DOHH2 (cell line): ENCODE measurements around the gene CLCA4.

Experiments
- CTCF ChIP-seq: fragments of 200-600 bp; sonication (generic); IDR thresholded peaks from one replicate; pipeline ENCODE4 v1.5.1; 2014; ENCODE audit warnings: antibody characterized with exemption, mild to moderate bottlenecking, low read depth, low read length; ENCODE audit not compliant: poor library complexity, severe bottlenecking
- EZH2phosphoT487 ChIP-seq: fragments of 200-600 bp; sonication (generic); IDR thresholded peaks from 2 replicates; pipeline ENCODE4 v1.6.1; 2017; ENCODE audit warnings: borderline replicate concordance, mild to moderate bottlenecking, antibody characterized with exemption, low read length, moderate library complexity, mixed read lengths

GRCh38 chr1:86548839-86549238 is 2.0 kb downstream of the CLCA4 start:
- no peak for TF ChIP-seq CTCF
- TF ChIP-seq EZH2phosphoT487, result no peak
